Activated CD4-positive, alpha-beta T cell treated with anti-CD3 and anti-CD28 coated beads, Interleukin-2, Interleukin-4, amounts not matched to agents 100 ng/mL and 50 ng/mL, durations not matched to agents 16 hours and 8 hours (primary cell): ENCODE results near the gene MUC2.

Experiments used
- DNase-seq: peaks from one replicate; pipeline ENCODE4 v3.0.0-alpha.2; 2020; ENCODE audit warnings: low spot score

Gene MUC2

GRCh38 chr11:1072116-1072820 is 2.4 kb upstream of the MUC2 start:
- no peak for DNase-seq

- DNase-seq = no peak
Measured at GRCh38 chr11:1072821-1073231, 1.8 kb upstream of the MUC2 start.

- no peak for DNase-seq
Measured at GRCh38 chr11:1073261-1073724, 1.4 kb upstream of the MUC2 start.

- DNase-seq = no peak
Measured at GRCh38 chr11:1073851-1074243, 827 bp upstream of the MUC2 start.

GRCh38 chr11:1075341-1075911 is 752 bp downstream of the MUC2 start:
- DNase-seq = no peak

- no peak for DNase-seq
Measured at GRCh38 chr11:1076061-1076665, 1.5 kb downstream of the MUC2 start.

- DNase-seq = no peak
Measured at GRCh38 chr11:1077033-1077416, 2.4 kb downstream of the MUC2 start.

GRCh38 chr11:1077417-1078119 is 2.9 kb downstream of the MUC2 start:
- DNase-seq = no peak

GRCh38 chr11:1078191-1078601 is 3.5 kb downstream of the MUC2 start:
- no peak for DNase-seq

- DNase-seq = no peak
Measured at GRCh38 chr11:1081601-1082311, 7.1 kb downstream of the MUC2 start.

GRCh38 chr11:1082346-1082727 is 7.7 kb downstream of the MUC2 start:
- no peak for DNase-seq

GRCh38 chr11:1082728-1083620 is 8.3 kb downstream of the MUC2 start:
- DNase-seq = no peak

- no peak for DNase-seq
Measured at GRCh38 chr11:1083621-1084551, 9.2 kb downstream of the MUC2 start.

- no peak for DNase-seq
Measured at GRCh38 chr11:1084561-1085439, 10.1 kb downstream of the MUC2 start.

- DNase-seq = no peak
Measured at GRCh38 chr11:1085440-1086170, 10.9 kb downstream of the MUC2 start.

- DNase-seq = no peak
Measured at GRCh38 chr11:1086171-1087102, 11.8 kb downstream of the MUC2 start.

- DNase-seq = no peak
Measured at GRCh38 chr11:1087279-1087960, 12.7 kb downstream of the MUC2 start.
